ENCODE results near the gene GANC.
A peak's percentile ranks its signal among the peaks of the same experiment; 100 is the strongest.

The GANC gene

GRCh38 chr15:42352401-42352800 lies 79.4 kb downstream of the GANC start:
- no peak for DNase-seq

DNA sequence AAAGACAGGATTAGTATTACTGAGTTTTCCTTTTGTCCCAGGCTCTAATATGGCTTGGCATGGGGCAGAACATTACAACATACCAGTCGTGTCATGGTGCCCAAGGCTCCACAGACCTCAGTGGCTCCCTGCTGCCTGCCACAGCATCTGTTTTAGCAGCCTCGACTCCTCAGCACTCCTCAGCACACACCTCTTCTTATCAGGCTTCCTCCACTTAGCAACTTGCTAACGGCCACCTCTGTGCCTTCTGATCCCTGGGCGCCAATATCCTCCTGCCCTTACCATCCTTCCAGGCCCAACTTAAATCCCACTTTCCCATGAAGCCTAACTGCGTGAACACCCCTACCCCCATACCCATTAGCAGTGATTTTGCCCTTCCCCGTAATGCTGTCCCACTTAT lies 80.1 kb downstream of the GANC start:
- DNase-seq, result no peak

GRCh38 chr15:42354824-42355223 lies 81.8 kb downstream of the GANC start:
- no peak for DNase-seq

- DNase-seq, result no peak
Observed at GRCh38 chr15:42355291-42355690, 82.3 kb downstream of the GANC start.

GRCh38 chr15:42356851-42357250 lies 83.8 kb downstream of the GANC start:
- DNase-seq, result no peak

- DNase-seq, result no peak
Observed at GRCh38 chr15:42358141-42358540, 85.1 kb downstream of the GANC start.

DNA sequence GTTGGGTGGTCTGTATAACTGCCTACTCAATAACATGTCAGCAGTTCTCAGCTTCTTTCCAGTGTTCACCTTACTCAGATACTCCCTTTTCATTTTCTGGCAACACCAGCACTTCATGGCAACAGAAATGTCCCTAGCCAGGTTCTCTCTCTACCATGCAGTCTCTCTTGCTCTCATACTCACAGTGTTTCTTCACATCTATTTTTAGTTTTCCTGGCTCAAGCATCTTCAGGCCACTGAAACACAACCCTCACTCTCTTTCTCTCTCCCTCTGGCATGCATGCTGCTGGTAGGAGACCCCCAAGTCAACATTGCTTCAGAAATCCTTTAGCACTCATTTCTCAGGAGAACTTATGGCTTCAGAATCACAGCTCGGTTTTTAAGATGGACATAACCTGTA lies 86.2 kb downstream of the GANC start, which contains the start of gene CAPN3:
Gene CAPN3, plus strand, starts transcription at position 253 of the 400 bp plus-strand sequence. CDS start 305 bp downstream, outside the sequence.
- no peak for DNase-seq

GRCh38 chr15:42359985-42360384 lies 87.0 kb downstream of the GANC start:
- DNase-seq, result no peak

DNA sequence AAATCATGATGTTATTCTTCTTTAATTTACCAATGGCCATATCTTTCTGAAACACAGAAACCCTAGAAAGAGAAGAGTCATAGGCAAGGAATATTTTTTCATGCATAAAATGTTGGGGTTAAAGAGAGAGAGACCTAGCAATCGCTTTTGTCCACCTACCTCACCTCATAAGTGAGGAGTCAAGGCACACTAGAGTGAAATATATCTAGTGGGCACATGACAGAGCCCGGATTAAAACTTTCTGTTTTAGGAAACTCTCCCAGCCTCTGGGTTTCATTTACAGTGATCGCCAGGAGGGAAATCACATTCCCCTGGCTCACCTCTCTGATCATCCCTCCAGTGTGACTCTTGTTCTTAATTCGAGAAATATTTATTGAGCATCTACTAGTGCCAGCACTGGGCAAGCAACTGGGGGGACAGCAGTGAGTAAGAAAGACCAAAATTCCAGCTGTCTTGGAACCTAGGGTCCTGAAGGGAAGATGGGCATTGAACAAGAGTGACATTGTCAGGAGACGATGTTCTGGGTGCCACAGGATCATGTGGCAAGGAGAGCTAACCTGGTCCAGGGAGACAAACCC lies 87.6 kb downstream of the GANC start:
- DNase-seq, result no peak

DNA sequence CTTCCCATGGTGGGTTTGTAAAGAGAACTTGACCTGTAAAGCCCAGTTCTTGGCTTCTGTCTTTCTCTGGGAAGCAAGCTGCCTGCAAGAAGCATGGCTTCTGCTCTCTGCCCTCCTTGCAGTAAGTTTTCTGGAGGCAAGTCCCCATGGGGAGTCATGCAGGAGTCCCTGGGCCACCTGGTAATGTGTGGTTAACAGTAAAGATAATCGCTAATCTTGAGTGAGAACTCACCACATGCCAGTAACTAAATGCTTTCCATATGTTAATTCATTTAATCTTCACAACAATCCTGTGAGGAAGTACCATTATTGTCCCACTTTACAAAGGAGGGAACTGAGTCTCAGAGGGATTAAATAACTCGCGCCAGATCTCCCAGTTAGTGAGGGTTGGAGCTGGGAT lies 90.5 kb downstream of the GANC start:
- DNase-seq, result no peak

DNA sequence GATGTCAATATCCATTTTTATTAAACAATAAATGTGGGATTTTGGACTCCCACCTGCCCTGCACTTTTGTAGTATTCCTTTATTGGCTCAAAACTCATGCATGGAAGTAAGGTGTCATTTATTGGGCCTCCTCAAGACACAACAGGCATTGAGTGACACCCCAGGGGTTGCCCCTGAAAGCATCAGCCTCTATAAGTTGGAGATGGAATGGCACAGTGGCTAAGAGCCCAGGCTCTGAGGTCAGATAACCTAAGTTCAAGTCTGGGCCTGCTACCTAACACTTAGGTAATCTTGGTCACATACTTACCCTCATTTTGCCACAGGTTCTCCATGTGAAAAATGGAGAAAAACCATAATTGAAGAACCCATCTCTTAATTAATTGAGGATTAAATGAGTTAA lies 90.9 kb downstream of the GANC start:
- DNase-seq, result no peak

- DNase-seq, result no peak
Observed at GRCh38 chr15:42364529-42364928, 91.5 kb downstream of the GANC start.

DNA sequence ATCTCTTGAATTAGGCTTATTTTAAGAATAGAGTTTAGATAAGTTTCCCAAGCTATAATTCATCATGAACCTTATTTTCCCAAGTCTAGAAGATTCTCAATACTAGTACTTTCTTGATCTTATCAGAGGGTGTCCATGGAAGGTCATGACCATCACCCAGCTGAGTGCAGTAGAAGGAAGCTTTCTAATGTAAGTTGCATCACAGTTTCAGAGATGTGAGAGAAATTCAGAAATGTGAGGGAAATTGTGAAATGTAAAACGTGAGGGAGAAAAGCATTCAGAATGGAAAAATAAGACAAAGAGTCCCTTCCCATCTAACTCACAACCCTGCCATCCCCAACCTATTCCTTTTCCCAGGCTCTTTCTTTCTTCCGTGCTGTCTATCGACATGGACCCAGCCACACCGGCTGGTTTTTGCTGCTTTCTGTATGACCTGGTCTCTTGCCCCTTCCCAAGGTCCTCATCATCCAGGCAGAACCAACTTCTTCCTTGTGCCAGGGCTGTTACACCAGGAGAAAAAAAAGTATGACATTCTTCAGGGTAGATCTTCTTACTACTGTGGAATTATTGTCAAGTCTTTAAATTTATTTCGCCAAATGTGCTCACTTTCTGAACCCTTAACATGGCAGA lies 93.0 kb downstream of the GANC start:
- no peak for DNase-seq

DNA sequence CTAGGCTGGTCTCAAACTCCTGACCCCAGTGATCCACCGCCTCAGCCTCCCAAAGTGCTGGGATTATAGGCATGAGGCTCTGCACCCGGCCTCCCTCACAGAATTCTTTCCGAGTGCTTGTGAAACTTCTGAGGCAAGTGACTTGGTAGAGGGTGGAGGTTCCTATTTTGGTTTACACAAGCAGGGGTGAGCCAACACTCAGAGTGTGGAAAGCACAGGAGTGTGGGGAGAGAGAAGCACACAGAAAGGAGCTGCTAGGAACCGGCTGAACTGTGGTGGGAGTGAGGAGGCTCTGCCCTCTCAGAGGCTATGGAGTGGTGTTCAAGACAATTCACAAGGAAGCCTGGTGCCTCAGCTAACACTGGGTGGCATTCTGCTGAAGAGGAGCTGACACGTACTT lies 94.0 kb downstream of the GANC start:
- no peak for DNase-seq

DNA sequence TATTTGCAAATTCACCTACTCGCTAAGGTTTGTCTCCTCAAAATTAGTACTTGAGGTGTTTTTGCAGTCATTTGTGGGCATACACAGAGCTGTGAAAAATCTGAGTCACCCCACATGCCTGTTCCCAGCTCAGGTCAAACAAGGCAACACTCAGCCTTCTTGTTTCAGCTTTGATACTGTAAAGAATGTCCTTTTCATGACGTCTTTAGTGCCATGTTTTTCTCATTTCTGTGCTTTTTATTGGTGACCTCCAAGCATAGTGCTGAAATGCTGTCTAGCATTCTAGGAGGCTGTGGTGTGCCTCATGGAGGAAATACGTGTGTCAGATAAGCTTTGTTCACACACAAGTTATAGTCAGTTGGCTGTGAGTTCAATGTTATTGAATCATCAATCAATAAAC lies 95.1 kb downstream of the GANC start:
- DNase-seq, result no peak

- peak; percentile 44 for DNase-seq
Observed at GRCh38 chr15:42371096-42371495, 98.1 kb downstream of the GANC start.

DNA sequence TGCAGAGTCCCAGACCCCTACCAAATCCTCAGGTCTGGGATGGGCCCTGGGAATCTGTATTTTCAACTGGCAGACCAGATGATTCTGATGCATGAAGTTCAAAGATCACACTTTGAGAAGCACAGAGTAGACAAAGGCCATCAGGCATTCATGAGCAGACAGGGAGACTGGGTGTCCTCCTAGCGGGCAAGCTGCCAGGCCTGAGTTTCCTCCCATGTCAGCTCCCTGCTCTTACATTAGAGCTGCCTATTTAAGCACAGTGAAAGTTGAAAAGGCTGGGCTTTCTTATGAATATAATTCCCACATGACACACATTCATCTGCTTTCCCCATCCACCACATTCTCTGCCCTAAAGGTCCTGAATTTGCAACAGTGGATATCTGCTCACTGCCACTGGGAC lies 100.3 kb downstream of the GANC start:
- DNase-seq, result no peak

DNA sequence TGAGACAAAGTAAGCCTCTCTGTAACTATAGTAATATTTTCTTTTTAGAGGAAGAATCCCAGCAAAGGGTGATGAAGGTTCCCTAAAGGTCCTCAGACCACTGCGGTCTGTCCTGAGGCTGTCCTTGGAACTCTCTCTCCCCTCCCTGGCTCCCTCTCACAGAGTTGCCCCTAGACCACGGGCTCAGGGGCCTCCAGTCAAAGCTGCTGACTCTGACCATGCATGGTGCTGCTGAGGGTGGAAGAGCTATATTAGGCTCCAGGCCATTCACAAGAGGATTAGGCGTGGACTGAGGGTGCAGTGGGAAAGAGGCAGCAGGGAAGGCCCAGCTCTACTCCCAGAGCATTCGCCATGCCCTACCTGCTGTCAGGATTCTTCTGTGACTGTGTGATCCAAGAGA lies 100.9 kb downstream of the GANC start:
- DNase-seq, result no peak

GRCh38 chr15:42374810-42375209 lies 101.8 kb downstream of the GANC start:
- DNase-seq, result no peak

DNA sequence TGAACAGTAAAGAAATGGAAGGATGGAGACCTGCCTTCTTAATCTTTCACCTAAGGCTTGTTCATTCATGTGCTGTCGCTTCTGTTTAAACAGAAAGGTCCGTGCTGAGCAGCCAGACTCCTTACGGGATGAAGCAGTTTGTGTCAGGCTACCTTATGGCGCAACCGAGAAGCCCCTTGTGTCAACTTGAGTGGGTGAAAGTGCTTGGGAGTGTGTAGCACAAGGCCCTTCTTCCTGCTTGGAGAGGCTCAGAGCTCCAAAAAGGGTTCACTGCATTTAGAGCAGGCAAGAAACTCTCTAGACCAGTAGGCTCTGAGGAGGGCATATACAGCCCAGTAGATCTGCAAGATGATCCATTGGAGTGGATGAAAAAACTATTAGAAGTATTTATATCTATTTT lies 102.3 kb downstream of the GANC start:
- DNase-seq, result no peak

DNA sequence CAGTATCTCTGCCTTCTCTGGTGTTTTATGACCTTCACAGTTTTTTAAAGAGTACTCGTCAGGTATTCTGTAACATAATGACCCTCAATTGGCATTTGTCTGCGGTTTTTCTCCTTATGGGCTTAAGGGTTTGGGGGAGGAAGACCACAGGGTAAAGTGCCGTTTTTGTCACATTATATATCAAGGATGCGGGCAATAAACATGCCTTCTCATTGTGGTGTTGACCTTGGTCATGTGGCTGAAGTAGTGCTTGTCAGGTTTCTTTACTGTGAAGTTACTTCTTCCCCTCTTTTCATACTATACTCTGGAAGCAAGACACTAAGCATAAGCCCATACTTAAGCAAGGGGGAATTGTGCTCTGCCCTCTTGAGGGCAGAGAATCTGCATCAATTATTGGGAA lies 102.9 kb downstream of the GANC start:
- no peak for DNase-seq

DNA sequence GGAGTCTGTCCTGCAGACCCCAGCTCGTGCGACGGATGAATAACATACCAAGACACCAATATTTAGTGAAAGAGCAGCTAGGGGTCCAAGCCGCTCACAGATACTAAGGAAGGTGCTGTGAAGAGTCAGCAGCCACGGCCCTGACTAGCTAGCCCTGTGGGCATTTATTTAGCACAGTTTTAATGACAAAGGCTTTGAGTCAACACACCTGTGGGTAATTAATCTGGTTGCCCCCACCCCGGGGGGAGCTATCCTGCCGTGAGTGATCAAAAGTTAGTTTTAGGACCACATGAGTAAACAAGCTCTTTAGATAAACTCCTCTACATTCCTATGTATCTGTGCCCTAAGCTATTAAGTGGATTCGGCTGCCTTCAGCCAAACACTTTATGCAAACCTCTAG lies 105.0 kb downstream of the GANC start:
- DNase-seq, result no peak

DNA sequence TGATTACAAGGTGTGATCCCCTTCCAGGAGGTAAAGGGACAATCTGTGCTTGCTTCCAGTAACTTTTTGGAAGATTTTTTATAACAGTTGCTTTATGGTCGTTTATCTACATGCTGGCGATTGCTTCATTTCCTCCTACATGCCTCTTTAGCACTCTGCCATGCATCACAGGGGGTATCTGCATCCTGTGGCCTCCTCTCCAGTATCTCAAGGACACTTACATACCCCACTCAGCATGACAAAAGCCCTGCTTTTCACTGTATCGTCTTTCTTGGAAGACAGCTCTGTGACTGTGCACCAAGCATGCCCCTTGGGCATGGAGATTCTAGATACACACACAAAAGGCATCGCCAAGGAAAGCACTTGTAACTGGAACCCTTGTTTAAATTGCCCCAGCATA lies 111.6 kb downstream of the GANC start:
- DNase-seq, result no peak

DNA sequence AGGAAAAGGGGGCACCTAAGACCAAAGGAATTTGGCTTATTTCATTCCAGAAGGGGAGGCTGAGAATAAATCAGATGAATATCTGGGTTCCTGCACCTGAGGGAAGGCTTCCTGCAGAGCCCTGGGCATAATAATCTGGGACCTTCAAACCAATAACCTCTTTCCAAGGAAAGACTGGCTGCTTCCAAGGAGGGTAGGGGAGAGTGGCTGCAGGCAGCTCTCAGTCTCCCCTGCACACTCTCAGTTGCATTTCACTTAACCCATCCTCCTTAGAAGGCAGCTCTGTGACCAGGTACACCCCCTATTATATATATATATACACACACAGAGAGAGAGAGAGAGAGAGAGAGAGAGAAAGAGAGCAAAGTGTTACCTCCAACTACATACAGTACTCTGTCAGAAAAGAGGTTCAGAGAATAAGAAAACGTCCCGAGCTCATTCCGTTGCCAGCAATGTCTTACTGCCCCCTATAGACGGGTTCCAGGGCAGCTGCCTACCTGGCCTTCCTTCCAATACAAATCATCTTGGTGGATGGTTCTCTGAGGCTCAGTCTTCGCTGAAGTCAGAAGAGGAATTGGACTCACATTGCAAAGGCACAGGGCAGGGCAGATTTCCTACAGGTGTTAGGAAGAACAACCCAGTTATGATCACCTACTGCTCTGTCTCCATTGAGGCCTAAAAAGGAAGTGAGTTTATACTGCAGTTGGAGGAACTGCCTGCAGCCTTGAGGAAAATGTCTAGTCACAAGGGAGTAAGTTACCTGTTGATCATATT lies 112.4 kb downstream of the GANC start:
- DNase-seq, result peak; percentile 60
